Activated CD8-positive, alpha-beta memory T cell treated with anti-CD3 and anti-CD28 coated beads for 36 hours (primary cell): ENCODE measurements around the gene RBM3. TPM values are rescaled to one million over a fixed set of nuclear protein-coding genes. Genes with fewer than 3 reads are reported as not detected.

Experiments used
- CTCF ChIA-PET: fragments of 350-600 bp; sonication (Branson Sonifier 250); formaldehyde crosslinking; loops from one replicate; lab custom pipeline; 2021; ENCODE audit warnings: antibody characterized with exemption; lab: Charles Lee
- POLR2A ChIA-PET: fragments of 350-600 bp; sonication (Branson Sonifier 250); formaldehyde crosslinking; loops from one replicate; lab custom pipeline; 2021; ENCODE audit warnings: antibody characterized with exemption; lab: Charles Lee
- total RNA-seq, 2 experiments: library from RNA; stranded (reverse); gene quantifications; one replicate each; pipeline ENCODE4 v1.2.3, GENCODE V29; 2021

Gene RBM3
- total RNA-seq, 2 experiments from 2014 or later = 216 to 223 TPM

GRCh38 chrX:48569958-48570357 is 4.3 kb upstream of the RBM3 start:
- ChIA-PET POLR2A (interaction anchor here (0.6 to 0.7 kb wide), 3 partner anchors 12 to 30 kb away, joined by 3 to 4 read pairs (median 3); partner anchors contain the start of gene TBC1D25), CTCF (no interaction called here)

- ChIA-PET CTCF (interaction anchor here (0.7 kb wide), 1 partner anchor 34 kb away, joined by 3 read pairs; the partner anchor contains the start of gene TBC1D25), POLR2A (interaction anchor here (0.6 to 1.3 kb wide), 4 partner anchors 8 to 333 kb away, joined by 3 to 6 read pairs (median 4); partner anchors contain the start of genes EBP and TBC1D25)
Observed at GRCh38 chrX:48573690-48574269, 504 bp upstream of the RBM3 start.

- ChIA-PET CTCF (interaction anchor here (0.8 kb wide), 1 partner anchor 36 kb away, joined by 4 read pairs; the partner anchor contains the start of gene TBC1D25), POLR2A (interaction anchor here (0.9 kb wide), 1 partner anchor 108 kb away, joined by 3 read pairs; no protein-coding TSS in a partner anchor)
Observed at GRCh38 chrX:48575642-48576041, 1.4 kb downstream of the RBM3 start.

- POLR2A ChIA-PET = no interaction called here
- CTCF ChIA-PET = interaction anchor here (0.8 kb wide), 1 partner anchor 36 kb away, joined by 4 read pairs; the partner anchor contains the start of gene TBC1D25
Observed at GRCh38 chrX:48576108-48576507, 1.8 kb downstream of the RBM3 start.

- POLR2A ChIA-PET = interaction anchor here (0.5 to 1.0 kb wide), 3 partner anchors 17 to 439 kb away, joined by 3 read pairs; partner anchors contain the start of gene TBC1D25
- CTCF ChIA-PET = no interaction called here
Observed at GRCh38 chrX:48578661-48579128, 4.4 kb downstream of the RBM3 start.

- CTCF ChIA-PET = no interaction called here
- POLR2A ChIA-PET = interaction anchor here (0.8 to 1.0 kb wide), 2 partner anchors 17 to 40 kb away, joined by 3 read pairs; partner anchors contain the start of gene TBC1D25
Observed at GRCh38 chrX:48579259-48579658, 5.0 kb downstream of the RBM3 start.

GRCh38 chrX:48580662-48581061 is 6.4 kb downstream of the RBM3 start:
- ChIA-PET CTCF (no interaction called here), POLR2A (interaction anchor here (1.2 kb wide), 1 partner anchor 16 kb away, joined by 8 read pairs; no protein-coding TSS in a partner anchor)

GRCh38 chrX:48584698-48585097 is 10.4 kb downstream of the RBM3 start:
- ChIA-PET CTCF (no interaction called here), POLR2A (no interaction called here)

- CTCF ChIA-PET = no interaction called here
- POLR2A ChIA-PET = interaction anchor here (0.6 kb wide), 1 partner anchor 67 kb away, joined by 3 read pairs; no protein-coding TSS in a partner anchor
Observed at GRCh38 chrX:48589482-48590162, 15.3 kb downstream of the RBM3 start.

- POLR2A ChIA-PET = no interaction called here
- CTCF ChIA-PET = no interaction called here
Observed at GRCh38 chrX:48590203-48591103, 16.2 kb downstream of the RBM3 start.

GRCh38 chrX:48591255-48591791 is 17.0 kb downstream of the RBM3 start:
- ChIA-PET CTCF (no interaction called here), POLR2A (no interaction called here)

GRCh38 chrX:48592971-48593370 is 18.7 kb downstream of the RBM3 start:
- CTCF ChIA-PET = interaction anchor here (0.6 kb wide), 1 partner anchor 12 kb away, joined by 3 read pairs; no protein-coding TSS in a partner anchor
- POLR2A ChIA-PET = no interaction called here

GRCh38 chrX:48595929-48596328 is 21.6 kb downstream of the RBM3 start:
- POLR2A ChIA-PET = interaction anchor here (1.2 kb wide), 1 partner anchor 15 kb away, joined by 8 read pairs; no protein-coding TSS in a partner anchor
- CTCF ChIA-PET = no interaction called here

- ChIA-PET POLR2A (interaction anchor here (0.7 to 1.0 kb wide), 2 partner anchors 23 to 24 kb away, joined by 3 to 4 read pairs; no protein-coding TSS in a partner anchor), CTCF (interaction anchor here (0.7 kb wide), 1 partner anchor 87 kb away, joined by 3 read pairs; no protein-coding TSS in a partner anchor)
Observed at GRCh38 chrX:48597353-48598264, 23.3 kb downstream of the RBM3 start, which contains the start of gene WDR13. Gene WDR13 (plus strand): TSS chrX:48597492. CDS start chrX:48597997, 505 bp downstream.

GRCh38 chrX:48598614-48599013 is 24.3 kb downstream of the RBM3 start:
- CTCF ChIA-PET = no interaction called here
- POLR2A ChIA-PET = interaction anchor here (1.0 kb wide), 1 partner anchor 24 kb away, joined by 3 read pairs; no protein-coding TSS in a partner anchor

GRCh38 chrX:48599341-48599740 is 25.1 kb downstream of the RBM3 start:
- POLR2A ChIA-PET = no interaction called here
- CTCF ChIA-PET = no interaction called here

GRCh38 chrX:48600226-48600625 is 25.9 kb downstream of the RBM3 start:
- CTCF ChIA-PET = no interaction called here
- POLR2A ChIA-PET = no interaction called here
